Kidney epithelial cell (primary cell): ENCODE data around the gene REN. TPM values are rescaled to one million over a fixed set of nuclear protein-coding genes. Genes with fewer than 3 reads are reported as not detected.

Experiments used
- DNase-seq: peaks from one replicate; pipeline ENCODE4 v3.0.0-alpha.2; 2010; ENCODE audit warnings: low read depth
- H3K27me3 ChIP-seq: 2 replicates; pipeline ENCODE4 v1.6.0; 2011; ENCODE audit warnings: low read length; ENCODE audit not compliant: control insufficient read depth, insufficient read depth
- H3K36me3 ChIP-seq: 2 replicates; pipeline ENCODE4 v1.5.1; 2011; ENCODE audit warnings: low read length; ENCODE audit not compliant: control insufficient read depth, insufficient read depth
- H3K4me3 ChIP-seq: 2 replicates; pipeline ENCODE4 v1.5.1; 2011; ENCODE audit warnings: low read depth, mild to moderate bottlenecking, control low read depth, low read length
- CTCF ChIP-seq: IDR thresholded peaks from 2 replicates; pipeline ENCODE4 v1.5.1; 2011; ENCODE audit warnings: mild to moderate bottlenecking, moderate library complexity, low read length, control low read depth, inconsistent platforms; ENCODE audit not compliant: insufficient read depth, poor library complexity, severe bottlenecking
- total RNA-seq: library from RNA; depleted of rRNA; stranded (reverse); fragments of >200 nt; gene quantifications from 2 replicates; pipeline ENCODE4 v1.2.3, GENCODE V29; 2015

The REN gene
- total RNA-seq, 1 donor from 2014 or later, result 5.2 TPM

- H3K4me3 ChIP-seq, result no peak overlapping the region
- no peak for DNase-seq
- H3K36me3 ChIP-seq, result no peaks in the 10 kb centered on the region
- no peaks in the 10 kb centered on the region for H3K27me3 ChIP-seq
- no peak for TF ChIP-seq CTCF
Observed at GRCh38 chr1:204132718-204133117, 33.4 kb downstream of the REN start.

GRCh38 chr1:204131978-204132377 is 34.2 kb downstream of the REN start:
- Histone ChIP-seq H3K4me3 (no peak overlapping the region), H3K36me3 (no peaks in the 10 kb centered on the region), H3K27me3 (no peaks in the 10 kb centered on the region)
- no peak for TF ChIP-seq CTCF
- DNase-seq, result no peak

GRCh38 chr1:204130981-204131892 is 34.9 kb downstream of the REN start:
- no peak overlapping the region for H3K4me3 ChIP-seq
- no peaks in the 10 kb centered on the region for H3K27me3 ChIP-seq
- TF ChIP-seq CTCF, result peak; percentile 5
- no peaks in the 10 kb centered on the region for H3K36me3 ChIP-seq
- peak; percentile 43 for DNase-seq

DNA sequence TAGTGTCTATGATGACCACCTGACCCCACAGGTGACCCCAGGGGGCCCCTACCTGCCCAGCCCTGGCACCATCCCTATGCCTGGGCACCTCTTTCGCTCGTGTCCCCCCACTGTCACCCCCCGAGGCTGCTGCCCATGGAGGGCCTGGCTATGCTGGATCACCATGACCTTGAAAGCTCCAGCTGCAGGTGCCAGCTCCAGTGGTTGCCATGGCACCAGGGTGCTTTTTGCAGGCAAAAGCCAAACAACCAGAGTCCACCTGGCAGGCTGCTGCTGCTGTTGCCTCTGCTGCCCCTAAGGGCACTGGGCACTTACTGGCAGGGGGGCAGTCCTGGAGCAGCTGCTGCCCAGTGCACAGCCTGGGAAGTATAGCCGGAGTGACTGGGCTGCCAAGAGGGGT is 36.0 kb downstream of the REN start:
- Histone ChIP-seq H3K27me3 (no peaks in the 10 kb centered on the region), H3K4me3 (no peak overlapping the region), H3K36me3 (no peaks in the 10 kb centered on the region)
- DNase-seq, result no peak
- TF ChIP-seq CTCF, result no peak

- H3K27me3 ChIP-seq, result no peaks in the 10 kb centered on the region
- no peak overlapping the region for H3K4me3 ChIP-seq
- peak; percentile 92 for TF ChIP-seq CTCF
- DNase-seq, result no peak
- no peaks in the 10 kb centered on the region for H3K36me3 ChIP-seq
Observed at GRCh38 chr1:204128964-204129896, 36.9 kb downstream of the REN start.
